Gastrocnemius medialis (tissue), 4 donors: ENCODE data around the gene AURKAIP1. TPM values are rescaled to one million over a fixed set of nuclear protein-coding genes. Genes with fewer than 3 reads are reported as not detected.
A peak's percentile ranks its signal among the peaks of the same experiment; 100 is the strongest.

Source experiments
- ATAC-seq, 2 donors: fragments of 150-250 bp; one replicate each; pipeline ENCODE4 v1.9.1; 2016
- DNase-seq, 2 donors: peaks; one replicate each; pipeline ENCODE4 v3.0.0-alpha.2; 2019
- H3K27ac ChIP-seq, 4 donors: fragments of 200-600 bp; sonication (generic); 1 replicate in 1 of 4; 2 replicates in 3 of 4; pipeline ENCODE4 v1.5.1; 2016 to 2018; ENCODE audit warnings: mild to moderate bottlenecking in 2 of 4, moderate library complexity in 1 of 4
- H3K27me3 ChIP-seq, 3 donors: fragments of 200-600 bp; sonication (generic) in 2 of 3; 1 replicate in 1 of 3; 2 replicates in 2 of 3; pipeline versions ENCODE4 v1.5.1 to v1.6.0; 2016 to 2019; ENCODE audit warnings: mild to moderate bottlenecking in 1 of 3, moderate library complexity in 1 of 3
- H3K36me3 ChIP-seq, 2 donors: fragments of 200-600 bp; sonication (generic) in 1 of 2; one replicate each; pipeline ENCODE4 v1.5.1; 2017 to 2018
- H3K4me1 ChIP-seq, 2 donors: fragments of 200-600 bp; sonication (generic) in 1 of 2; one replicate each; pipeline ENCODE4 v1.5.1; 2016 to 2017; ENCODE audit warnings: mild to moderate bottlenecking in 2 of 2
- H3K4me3 ChIP-seq, 4 donors: fragments of 200-600 bp; sonication (generic) in 3 of 4; 1 replicate in 1 of 4; 2 replicates in 3 of 4; pipeline ENCODE4 v1.5.1; 2016 to 2019; ENCODE audit warnings: mild to moderate bottlenecking in 2 of 4
- H3K9me3 ChIP-seq, 3 donors: fragments of 200-600 bp; sonication (generic) in 2 of 3; 1 replicate in 1 of 3; 2 replicates in 2 of 3; pipeline ENCODE4 v1.5.1; 2016 to 2019
- CTCF ChIP-seq, 5 experiments: fragments of 450-650 bp in 3 of 5; fragments of 200-600 bp in 2 of 5; sonication (generic) in 2 of 5; IDR thresholded peaks in 4 of 5; conservative IDR thresholded peaks in 1 of 5; 1 replicate in 4 of 5; 2 replicates in 1 of 5; pipeline ENCODE4 v1.5.1; 2016 to 2019; ENCODE audit warnings: antibody characterized with exemption in 5 of 5, mild to moderate bottlenecking in 3 of 5, moderate library complexity in 3 of 5
- POLR2A ChIP-seq, 2 donors: fragments of 450-650 bp; IDR thresholded peaks; one replicate each; pipeline ENCODE4 v1.6.1; 2017; ENCODE audit warnings: antibody characterized with exemption in 2 of 2, mild to moderate bottlenecking in 2 of 2, moderate library complexity in 2 of 2
- in situ Hi-C, 4 donors: fragments of 200-750 bp; cut with MboI; loops; one replicate each; pipeline versions ENCODE4 v1.15.0 to v1.8.0; 2017; ENCODE audit warnings: low sequenced_read_pairs in 4 of 4
- intact Hi-C: fragments of 100-400 bp; cut with DNase I; formaldehyde crosslinking; loops from one replicate; pipeline ENCODE4 v1.15.1; 2023; ENCODE audit warnings: low total_unique reads
- total RNA-seq, 4 donors: library from RNA; depleted of rRNA; stranded (reverse); fragments of >200 nt; gene quantifications; one replicate each; pipeline versions ENCODE4 v1.1.0 to v1.2.3, GENCODE V29; 2016

Gene AURKAIP1
- total RNA-seq, 4 donors from 2014 or later, result 165 to 450 (median 234) TPM

- peak overlapping the region; percentile 0 to 80 (median 59) for H3K27ac ChIP-seq
- in situ Hi-C loops, result no loop called here
Measured at GRCh38 chr1:1361982-1362423, 13.0 kb downstream of the AURKAIP1 start.

GRCh38 chr1:1361233-1361981 is 13.6 kb downstream of the AURKAIP1 start:
- no peak for ATAC-seq
- H3K27me3 ChIP-seq, result peaks cover 29 to 42% (median 31%) of the 10 kb centered on the region in 3 donors
- TF ChIP-seq POLR2A (IDR thresholded peaks at IDR 0.05) (no peak), CTCF (IDR thresholded peaks at IDR 0.05 in 4 of 5, conservative IDR thresholded peaks at IDR 0.05 in 1 of 5) (no peak)
- no peak for DNase-seq
- H3K4me1 ChIP-seq, result peaks cover 9 to 31% of the 10 kb centered on the region in 2 donors
- H3K9me3 ChIP-seq, result no peaks in the 10 kb centered on the region
- no peak overlapping the region for H3K4me3 ChIP-seq
- intact Hi-C loops, result no loop called here
- H3K27ac ChIP-seq, result peak overlapping the region; percentile 28 to 80 (median 59)
- in situ Hi-C loops, result no loop called here
- H3K36me3 ChIP-seq, result no peaks in the 10 kb centered on the region

More at GRCh38 chr1:1361982-1362423, 13.0 kb downstream of the AURKAIP1 start:
- ATAC-seq, result peak in 1 of 2 donors; percentile 35
- DNase-seq, result peak in 1 of 2 donors; percentile 61
- TF ChIP-seq POLR2A (IDR thresholded peaks at IDR 0.05), result no peak
- no peak for TF ChIP-seq CTCF (IDR thresholded peaks at IDR 0.05 in 4 of 5, conservative IDR thresholded peaks at IDR 0.05 in 1 of 5)
- Histone ChIP-seq H3K9me3 (no peaks in the 10 kb centered on the region), H3K36me3 (no peaks in the 10 kb centered on the region), H3K27me3 (peaks cover 26 to 37% (median 29%) of the 10 kb centered on the region in 3 donors), H3K4me3 (no peak overlapping the region), H3K4me1 (peaks cover 9 to 25% of the 10 kb centered on the region in 2 donors)
- intact Hi-C loops, result no loop called here

- in situ Hi-C loops, result no loop called here
- intact Hi-C loops, result no loop called here
- peak overlapping the region; percentile 65 to 80 (median 72) for H3K27ac ChIP-seq
- peaks cover 9 to 36% of the 10 kb centered on the region in 2 donors for H3K4me1 ChIP-seq
- H3K27me3 ChIP-seq, result peaks cover 29 to 46% (median 35%) of the 10 kb centered on the region in 3 donors
- no peak overlapping the region for H3K4me3 ChIP-seq
- DNase-seq (peak in 1 of 2 donors; percentile 78), ATAC-seq (peak; percentile 53 to 58)
- TF ChIP-seq POLR2A (IDR thresholded peaks at IDR 0.05), result no peak
- TF ChIP-seq CTCF (IDR thresholded peaks at IDR 0.05 in 4 of 5, conservative IDR thresholded peaks at IDR 0.05 in 1 of 5), result no peak
- no peaks in the 10 kb centered on the region for H3K36me3 ChIP-seq
- H3K9me3 ChIP-seq, result no peaks in the 10 kb centered on the region
Measured at GRCh38 chr1:1360506-1361169, 14.4 kb downstream of the AURKAIP1 start.

- H3K4me1 ChIP-seq, result peaks cover 9 to 36% of the 10 kb centered on the region in 2 donors
Measured at GRCh38 chr1:1359664-1360468, 15.1 kb downstream of the AURKAIP1 start.

More at GRCh38 chr1:1359664-1360468, 15.1 kb downstream of the AURKAIP1 start:
- H3K36me3 ChIP-seq, result no peaks in the 10 kb centered on the region
- peak in 1 of 2 donors; percentile 1 for DNase-seq
- no peaks in the 10 kb centered on the region for H3K9me3 ChIP-seq
- H3K4me3 ChIP-seq, result no peak overlapping the region
- in situ Hi-C loops, result no loop called here
- TF ChIP-seq CTCF (IDR thresholded peaks at IDR 0.05 in 4 of 5, conservative IDR thresholded peaks at IDR 0.05 in 1 of 5) (no peak), POLR2A (IDR thresholded peaks at IDR 0.05) (no peak)
- peak overlapping the region; percentile 65 to 80 (median 72) for H3K27ac ChIP-seq
- intact Hi-C loops, result no loop called here
- H3K27me3 ChIP-seq, result peaks cover 29 to 46% (median 35%) of the 10 kb centered on the region in 3 donors
- peak in 1 of 2 donors; percentile 14 for ATAC-seq
